Adrenal gland (tissue), 12 donors: Measurements from ENCODE around the gene SPRR2D. TPM values are rescaled to one million over a fixed set of nuclear protein-coding genes. Genes with fewer than 3 reads are reported as not detected.

Experiments used
- DNase-seq, 7 donors: peaks; one replicate each; pipeline ENCODE4 v3.0.0-alpha.2; 2019 to 2020
- H3K27ac ChIP-seq, 5 donors: fragments of 200-600 bp; sonication (generic) in 4 of 5; 1 replicate in 3 of 5; 2 replicates in 2 of 5; pipeline versions ENCODE4 v1.5.1 to v1.8.0; 2016 to 2020; ENCODE audit warnings: mild to moderate bottlenecking in 1 of 5
- H3K27me3 ChIP-seq: fragments of 200-600 bp; 2 replicates; pipeline ENCODE4 v1.8.0; 2021
- H3K36me3 ChIP-seq, 2 donors: fragments of 200-600 bp; replicated peaks in 1 of 2; 1 replicate in 1 of 2; 2 replicates in 1 of 2; pipeline versions ENCODE4 v1.5.1 to v1.8.0; 2018 to 2022
- H3K4me1 ChIP-seq, 2 donors: fragments of 200-600 bp; replicated peaks in 1 of 2; 1 replicate in 1 of 2; 2 replicates in 1 of 2; pipeline versions ENCODE4 v1.5.1 to v1.8.0; 2018 to 2021
- H3K4me3 ChIP-seq, 4 donors: fragments of 200-600 bp; sonication (generic) in 3 of 4; one replicate each; pipeline ENCODE4 v1.5.1; 2016 to 2018
- H3K9me3 ChIP-seq, 3 donors: fragments of 200-600 bp; sonication (generic) in 1 of 3; replicated peaks in 1 of 3; 1 replicate in 2 of 3; 2 replicates in 1 of 3; pipeline versions ENCODE4 v1.5.1 to v1.8.0; 2016 to 2021
- CTCF ChIP-seq, 6 experiments: fragments of 450-650 bp in 4 of 6; fragments of 200-600 bp in 2 of 6; sonication (generic) in 1 of 6; IDR thresholded peaks; 1 replicate in 5 of 6; 2 replicates in 1 of 6; pipeline versions ENCODE4 v1.5.1 to v1.8.0; 2016 to 2021; ENCODE audit warnings: antibody characterized with exemption in 6 of 6, mild to moderate bottlenecking in 2 of 6, moderate library complexity in 1 of 6
- POLR2A ChIP-seq, 2 donors: fragments of 450-650 bp; IDR thresholded peaks; one replicate each; pipeline ENCODE4 v1.6.1; 2017; ENCODE audit warnings: antibody characterized with exemption in 2 of 2, mild to moderate bottlenecking in 2 of 2, moderate library complexity in 1 of 2
- WGBS, 4 donors: extraction: QIAGEN DNeasy Blood & Tissue Kit in 2 of 4; methylation state at CpG; one replicate each; pipeline versions ENCODE4 v1.1.5 to v1.1.7; 2013 to 2017; 5-methylcytosine and 5-hydroxymethylcytosine counted together
- intact Hi-C, 2 donors: fragments of 100-400 bp; cut with DNase I; formaldehyde crosslinking; loops; one replicate each; pipeline versions ENCODE4 v1.14.1 to v1.15.0; 2022 to 2023
- polyA plus RNA-seq, 3 donors: library from polyadenylated mRNA; stranded (reverse); fragments of 200-250 nt in 2 of 3; fragments of 350-450 nt in 1 of 3; fragmentation: Illumina TruSeq in 1 of 3; extraction: RNeasy Lipid Tissue Mini Kit (QIAGEN cat#74804) in 1 of 3; gene quantifications; one replicate each; pipeline ENCODE4 v1.2.3, GENCODE V29; 2013 to 2014
- total RNA-seq, 9 donors: library from RNA; depleted of rRNA in 4 of 9; stranded (reverse); fragments of >200 nt in 4 of 9; fragments of 120-200 nt in 1 of 9; fragmentation: NEBNext Ultra II Directional in 1 of 9; extraction: Animal tissue kit (Norgen Biotek cat#: 25700) in 1 of 9; gene quantifications; one replicate each; pipeline versions ENCODE4 v1.1.0 to v1.2.4, GENCODE V29; 2013 to 2023
- donor health status: healthy with polysubstance abuse.
- donor health status: Bipolar disorder and iron deficiency.
- donor health status: DM: yes; HTN: yes; CAD: no.
- donor health status: DM: no; HTN: no; CAD: no.
- donor health status: DM: no; HTN: no; CAD: no.
- donor health status: DM: yes; HTN: yes; CAD: no.

Gene SPRR2D
- total and polyA plus RNA-seq, 12 donors: 0.71 to 0.88 TPM; not detected in 10

GRCh38 chr1:153000294-153000693 lies 40.6 kb downstream of the SPRR2D start:
- H3K4me1 ChIP-seq: no peaks in the 10 kb centered on the region
- H3K9me3 ChIP-seq: no peaks in the 10 kb centered on the region
- no peak overlapping the region for H3K4me3 ChIP-seq
- no peaks in the 10 kb centered on the region for H3K27me3 ChIP-seq
- TF ChIP-seq POLR2A (IDR thresholded peaks at IDR 0.05) (no peak), CTCF (IDR thresholded peaks at IDR 0.05) (no peak)
- 100% methylated on average over 1 of the region's 1 CpG for WGBS, 4 donors
- H3K36me3 ChIP-seq: no peaks in the 10 kb centered on the region
- DNase-seq: no peak
- no peak overlapping the region for H3K27ac ChIP-seq
- intact Hi-C loops: no loop called here

GRCh38 chr1:152999818-153000217 lies 41.1 kb downstream of the SPRR2D start:
- Histone ChIP-seq H3K4me3 (no peak overlapping the region), H3K27ac (no peak overlapping the region), H3K4me1 (no peaks in the 10 kb centered on the region), H3K27me3 (no peaks in the 10 kb centered on the region), H3K9me3 (no peaks in the 10 kb centered on the region), H3K36me3 (no peaks in the 10 kb centered on the region)
- TF ChIP-seq CTCF (IDR thresholded peaks at IDR 0.05) (no peak), POLR2A (IDR thresholded peaks at IDR 0.05) (no peak)
- intact Hi-C loops: no loop called here
- 67 to 83% (median 77%) methylated on average over 6 of the region's 6 CpGs for WGBS, 4 donors
- DNase-seq: no peak

- H3K4me1 ChIP-seq: no peaks in the 10 kb centered on the region
- DNase-seq: no peak
- intact Hi-C loops: no loop called here
Measured at GRCh38 chr1:152998476-152998875, 42.4 kb downstream of the SPRR2D start.

GRCh38 chr1:152997901-152998300 lies 43.0 kb downstream of the SPRR2D start:
- TF ChIP-seq POLR2A (IDR thresholded peaks at IDR 0.05) (no peak), CTCF (IDR thresholded peaks at IDR 0.05) (no peak)
- no peaks in the 10 kb centered on the region for H3K9me3 ChIP-seq
- H3K27ac ChIP-seq: no peak overlapping the region
- intact Hi-C loops: no loop called here
- WGBS, 4 donors: 57 to 73% (median 69%) methylated on average over 7 of the region's 7 CpGs
- no peak for DNase-seq
- H3K36me3 ChIP-seq: no peaks in the 10 kb centered on the region
- H3K27me3 ChIP-seq: no peaks in the 10 kb centered on the region
- no peak overlapping the region for H3K4me3 ChIP-seq
- H3K4me1 ChIP-seq: no peaks in the 10 kb centered on the region

More at GRCh38 chr1:152998476-152998875, 42.4 kb downstream of the SPRR2D start:
- WGBS, 4 donors: 76 to 87% (median 80%) methylated on average over 4 of the region's 4 CpGs
- TF ChIP-seq POLR2A (IDR thresholded peaks at IDR 0.05): no peak
- TF ChIP-seq CTCF (IDR thresholded peaks at IDR 0.05): no peak
- H3K36me3 ChIP-seq: no peaks in the 10 kb centered on the region
- H3K27me3 ChIP-seq: no peaks in the 10 kb centered on the region
- no peak overlapping the region for H3K4me3 ChIP-seq
- no peak overlapping the region for H3K27ac ChIP-seq
- H3K9me3 ChIP-seq: no peaks in the 10 kb centered on the region
